Neutrophil (primary cell): ENCODE measurements around the gene TM7SF2.

ENCODE experiments used
- H3K27ac ChIP-seq: fragments of 200-600 bp; sonication (generic); 2 replicates; pipeline ENCODE4 v1.5.1; 2016; ENCODE audit warnings: mild to moderate bottlenecking, moderate library complexity
- H3K27me3 ChIP-seq: fragments of 200-600 bp; sonication (generic); 2 replicates; pipeline ENCODE4 v1.6.0; 2016; ENCODE audit warnings: mild to moderate bottlenecking
- H3K36me3 ChIP-seq: fragments of 200-600 bp; sonication (generic); 2 replicates; pipeline ENCODE4 v1.5.1; 2017
- H3K4me1 ChIP-seq, 2 experiments: fragments of 200-600 bp in 1 of 2; sonication (generic) in 1 of 2; 1 replicate in 1 of 2; 2 replicates in 1 of 2; pipeline versions ENCODE4 v1.5.1 to v1.6.1; 2013 to 2016; ENCODE audit warnings: low read depth in 1 of 2, low read length in 1 of 2, mild to moderate bottlenecking in 1 of 2, moderate library complexity in 1 of 2; ENCODE audit not compliant: control insufficient read depth in 1 of 2, insufficient read depth in 1 of 2
- H3K4me3 ChIP-seq, 2 experiments: fragments of 200-600 bp in 1 of 2; sonication (generic) in 1 of 2; 1 replicate in 1 of 2; 2 replicates in 1 of 2; pipeline ENCODE4 v1.5.1; 2013 to 2016; ENCODE audit warnings: low read depth in 1 of 2, low read length in 1 of 2, mild to moderate bottlenecking in 1 of 2, moderate library complexity in 1 of 2
- H3K9me3 ChIP-seq: fragments of 200-600 bp; sonication (generic); 2 replicates; pipeline ENCODE4 v1.5.1; 2016
- CTCF ChIP-seq: fragments of 200-600 bp; sonication (generic); IDR thresholded peaks from 2 replicates; pipeline ENCODE4 v1.5.1; 2016; ENCODE audit warnings: antibody characterized with exemption

Gene TM7SF2

GRCh38 chr11:65112546-65113360 lies 1.1 kb downstream of the TM7SF2 start:
- H3K27ac ChIP-seq: no peak overlapping the region

GRCh38 chr11:65113361-65113756 lies 1.7 kb downstream of the TM7SF2 start:
- peak overlapping the region in 1 of 2 experiments; percentile 75 for H3K4me3 ChIP-seq
- no peaks in the 10 kb centered on the region for H3K9me3 ChIP-seq
- peaks cover 54% of the 10 kb centered on the region in 2 experiments for H3K4me1 ChIP-seq
- H3K27ac ChIP-seq: no peak overlapping the region
- peaks cover 23% of the 10 kb centered on the region for H3K36me3 ChIP-seq
- H3K27me3 ChIP-seq: peaks cover 29% of the 10 kb centered on the region
- no peak for TF ChIP-seq CTCF

More at GRCh38 chr11:65112546-65113360, 1.1 kb downstream of the TM7SF2 start:
- Histone ChIP-seq H3K4me3 (peak overlapping the region; percentile 65 to 75), H3K27me3 (peaks cover 29% of the 10 kb centered on the region), H3K4me1 (peaks cover 48% of the 10 kb centered on the region in 2 experiments), H3K36me3 (peaks cover 24% of the 10 kb centered on the region), H3K9me3 (no peaks in the 10 kb centered on the region)
- TF ChIP-seq CTCF: peak; percentile 77

- no peaks in the 10 kb centered on the region for H3K9me3 ChIP-seq
- peaks cover 55 to 56% of the 10 kb centered on the region in 2 experiments for H3K4me1 ChIP-seq
- H3K27ac ChIP-seq: no peak overlapping the region
- peaks cover 29% of the 10 kb centered on the region for H3K27me3 ChIP-seq
- no peak for TF ChIP-seq CTCF
- peaks cover 23% of the 10 kb centered on the region for H3K36me3 ChIP-seq
- no peak overlapping the region for H3K4me3 ChIP-seq
Measured at GRCh38 chr11:65113839-65114238, 2.2 kb downstream of the TM7SF2 start.

- no peak for TF ChIP-seq CTCF
- Histone ChIP-seq H3K36me3 (peaks cover 23% of the 10 kb centered on the region), H3K27ac (no peak overlapping the region)
Measured at GRCh38 chr11:65114538-65115171, 3.0 kb downstream of the TM7SF2 start.

GRCh38 chr11:65115361-65116082 lies 3.9 kb downstream of the TM7SF2 start:
- Histone ChIP-seq H3K4me1 (peaks cover 53 to 54% of the 10 kb centered on the region in 2 experiments), H3K9me3 (no peaks in the 10 kb centered on the region), H3K4me3 (no peak overlapping the region), H3K36me3 (peaks cover 27% of the 10 kb centered on the region), H3K27ac (no peak overlapping the region), H3K27me3 (peaks cover 29% of the 10 kb centered on the region)
- no peak for TF ChIP-seq CTCF

More at GRCh38 chr11:65114538-65115171, 3.0 kb downstream of the TM7SF2 start:
- peaks cover 29% of the 10 kb centered on the region for H3K27me3 ChIP-seq
- peaks cover 55 to 57% of the 10 kb centered on the region in 2 experiments for H3K4me1 ChIP-seq
- no peak overlapping the region for H3K4me3 ChIP-seq
- H3K9me3 ChIP-seq: no peaks in the 10 kb centered on the region
